A673 (cell line): Measurements from ENCODE around the gene SH3RF3. TPM values are rescaled to one million over a fixed set of nuclear protein-coding genes. Genes with fewer than 3 reads are reported as not detected.

ENCODE experiments used
- BruUV-seq: library from RNA; stranded (reverse); fragments of 400-500 nt; replicated peaks from 2 replicates; lab custom pipeline; 2021; lab: Mats Ljungman, UMichigan
- CTCF ChIA-PET: fragments of 300-600 bp; sonication (Branson Sonifier 250); formaldehyde crosslinking; loops from one replicate; lab custom pipeline; 2022; ENCODE audit warnings: antibody characterized with exemption; lab: Charles Lee
- POLR2A ChIA-PET: fragments of 300-600 bp; sonication (Branson Sonifier 250); formaldehyde crosslinking; loops from one replicate; lab custom pipeline; 2022; ENCODE audit warnings: antibody characterized with exemption; ENCODE audit not compliant: low non-redundant PET; lab: Charles Lee
- DNase-seq: peaks from one replicate; pipeline ENCODE4 v3.0.0-alpha.2; 2015; ENCODE audit warnings: low spot score
- H3K27ac ChIP-seq: fragments of 200-600 bp; sonication (generic); 2 replicates; pipeline ENCODE4 v1.5.1; 2016; ENCODE audit warnings: mixed run types, low read depth, mild to moderate bottlenecking, mixed read lengths, antibody characterized with exemption, low read length; ENCODE audit not compliant: poor library complexity, severe bottlenecking
- H3K27me3 ChIP-seq: fragments of 200-600 bp; sonication (generic); replicated peaks from 2 replicates; pipeline ENCODE4 v1.6.1; 2017; ENCODE audit warnings: mixed run types, low read depth, mild to moderate bottlenecking, mixed read lengths, antibody characterized with exemption, low read length; ENCODE audit not compliant: insufficient read depth, poor library complexity
- H3K36me3 ChIP-seq: fragments of 200-600 bp; sonication (generic); 2 replicates; pipeline ENCODE4 v1.6.1; 2016; ENCODE audit warnings: mixed run types, mild to moderate bottlenecking, mixed read lengths, antibody characterized with exemption, low read length; ENCODE audit not compliant: insufficient read depth, poor library complexity, severe bottlenecking
- H3K4me1 ChIP-seq: fragments of 200-600 bp; sonication (generic); 2 replicates; pipeline ENCODE4 v1.6.1; 2017; ENCODE audit warnings: mixed run types, mild to moderate bottlenecking, mixed read lengths, antibody characterized with exemption, low read length; ENCODE audit not compliant: insufficient read depth, poor library complexity, severe bottlenecking
- H3K4me3 ChIP-seq: fragments of 200-600 bp; sonication (generic); 2 replicates; pipeline ENCODE4 v1.5.1; 2016; ENCODE audit warnings: low read depth, mixed run types, mild to moderate bottlenecking, mixed read lengths, low read length; ENCODE audit not compliant: poor library complexity, severe bottlenecking
- H3K9me3 ChIP-seq: fragments of 200-600 bp; sonication (generic); 2 replicates; pipeline ENCODE4 v1.6.1; 2016; ENCODE audit warnings: mixed run types, low read depth, mild to moderate bottlenecking, mixed read lengths, antibody characterized with exemption, low read length; ENCODE audit not compliant: poor library complexity, severe bottlenecking
- EZH2 ChIP-seq: fragments of 200-600 bp; sonication (generic); IDR thresholded peaks from 2 replicates; pipeline ENCODE4 v1.6.1; 2017; ENCODE audit warnings: borderline replicate concordance, low read depth, mild to moderate bottlenecking, mixed read lengths, antibody characterized with exemption, low read length; ENCODE audit not compliant: poor library complexity, severe bottlenecking
- intact Hi-C: fragments of 100-400 bp; cut with micrococcal nuclease; formaldehyde crosslinking; loops from one replicate; pipeline ENCODE4 v1.10.0; 2022; ENCODE audit not compliant: unreplicated experiment
- total RNA-seq: library from RNA; stranded (reverse); gene quantifications from 2 replicates; pipeline ENCODE4 v1.2.3, GENCODE V29; 2021
- TF ChIP-seq, protein P1 (sequence below): fragments of 300-800, 200-600 bp; sonication (generic); conservative IDR thresholded peaks from 2 replicates; pipeline ENCODE4 v1.5.1; 2017; ENCODE audit warnings: low read depth, mild to moderate bottlenecking, antibody characterized with exemption, low read length, moderate library complexity, mixed read lengths

The SH3RF3 gene
- total RNA-seq, 1 experiment from 2014 or later: 0.15 TPM

DNA sequence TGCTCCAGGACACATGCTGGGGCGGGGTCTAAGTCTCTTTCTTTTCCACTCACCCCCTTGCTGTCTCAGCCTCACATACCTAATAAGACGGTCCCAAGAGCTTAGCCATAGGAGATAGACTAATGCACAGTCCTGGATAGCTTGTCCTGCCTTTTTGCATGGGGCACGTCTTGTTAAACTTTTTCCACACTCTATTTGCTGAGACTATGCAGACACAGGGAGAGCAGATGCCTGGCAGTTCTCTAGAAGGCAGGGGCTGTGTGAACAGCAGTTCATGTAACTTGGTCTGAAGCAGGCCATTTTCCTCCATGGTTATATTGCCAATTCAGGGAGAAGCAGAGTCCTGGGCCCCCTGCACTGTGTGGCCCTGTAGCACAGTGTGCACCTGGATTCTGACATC is 342.7 kb downstream of the SH3RF3 start:
- Histone ChIP-seq H3K27me3 (no peaks in the 10 kb centered on the region), H3K9me3 (no peaks in the 10 kb centered on the region), H3K4me1 (no peaks in the 10 kb centered on the region), H3K36me3 (no peaks in the 10 kb centered on the region), H3K4me3 (no peak overlapping the region), H3K27ac (no peak overlapping the region)
- no TSS peak for BruUV-seq
- DNase-seq: no peak
- ChIA-PET POLR2A (no interaction called here), CTCF (no interaction called here)
- intact Hi-C loops: no loop called here
- TF ChIP-seq, protein P1, sequence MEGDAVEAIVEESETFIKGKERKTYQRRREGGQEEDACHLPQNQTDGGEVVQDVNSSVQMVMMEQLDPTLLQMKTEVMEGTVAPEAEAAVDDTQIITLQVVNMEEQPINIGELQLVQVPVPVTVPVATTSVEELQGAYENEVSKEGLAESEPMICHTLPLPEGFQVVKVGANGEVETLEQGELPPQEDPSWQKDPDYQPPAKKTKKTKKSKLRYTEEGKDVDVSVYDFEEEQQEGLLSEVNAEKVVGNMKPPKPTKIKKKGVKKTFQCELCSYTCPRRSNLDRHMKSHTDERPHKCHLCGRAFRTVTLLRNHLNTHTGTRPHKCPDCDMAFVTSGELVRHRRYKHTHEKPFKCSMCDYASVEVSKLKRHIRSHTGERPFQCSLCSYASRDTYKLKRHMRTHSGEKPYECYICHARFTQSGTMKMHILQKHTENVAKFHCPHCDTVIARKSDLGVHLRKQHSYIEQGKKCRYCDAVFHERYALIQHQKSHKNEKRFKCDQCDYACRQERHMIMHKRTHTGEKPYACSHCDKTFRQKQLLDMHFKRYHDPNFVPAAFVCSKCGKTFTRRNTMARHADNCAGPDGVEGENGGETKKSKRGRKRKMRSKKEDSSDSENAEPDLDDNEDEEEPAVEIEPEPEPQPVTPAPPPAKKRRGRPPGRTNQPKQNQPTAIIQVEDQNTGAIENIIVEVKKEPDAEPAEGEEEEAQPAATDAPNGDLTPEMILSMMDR: no peak
- TF ChIP-seq EZH2: no peak

- Histone ChIP-seq H3K4me3 (no peak overlapping the region), H3K4me1 (no peaks in the 10 kb centered on the region), H3K9me3 (no peaks in the 10 kb centered on the region), H3K27me3 (no peaks in the 10 kb centered on the region), H3K36me3 (no peaks in the 10 kb centered on the region), H3K27ac (no peak overlapping the region)
- DNase-seq: no peak
- intact Hi-C loops: no loop called here
- BruUV-seq: no TSS peak
- POLR2A ChIA-PET: no interaction called here
- CTCF ChIA-PET: no interaction called here
- no peak for TF ChIP-seq EZH2
- TF ChIP-seq, protein P1: no peak
These were observed 343.4 kb downstream of the SH3RF3 start for GRCh38 chr2:109472331-109472959.

DNA sequence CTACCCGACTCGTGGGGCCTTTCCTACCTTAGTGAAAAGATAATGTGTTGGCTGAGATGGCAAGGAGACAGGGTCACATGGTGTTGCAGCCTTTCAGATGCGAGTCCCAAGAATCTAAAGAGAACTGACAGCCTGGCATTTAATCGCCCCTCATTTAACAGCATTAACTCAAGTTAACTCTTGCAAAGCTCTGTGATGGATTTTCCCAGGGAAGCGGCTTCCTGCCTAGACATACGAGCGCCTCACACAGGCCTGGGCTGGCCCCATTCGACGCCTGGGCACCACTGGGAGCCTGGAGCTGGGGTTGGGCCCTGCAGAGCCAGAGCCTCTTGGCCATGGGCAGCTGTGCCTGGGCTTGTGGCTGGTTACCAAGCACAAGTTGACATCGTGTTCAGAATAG is 344.0 kb downstream of the SH3RF3 start:
- ChIA-PET POLR2A (no interaction called here), CTCF (no interaction called here)
- Histone ChIP-seq H3K27ac (no peak overlapping the region), H3K4me3 (no peak overlapping the region), H3K36me3 (no peaks in the 10 kb centered on the region), H3K4me1 (no peaks in the 10 kb centered on the region), H3K9me3 (no peaks in the 10 kb centered on the region), H3K27me3 (no peaks in the 10 kb centered on the region)
- BruUV-seq: no TSS peak
- TF ChIP-seq, protein P1: no peak
- no peak for TF ChIP-seq EZH2
- intact Hi-C loops: no loop called here
- peak; percentile 6 for DNase-seq
